Measurements from ENCODE around the gene IMMP2L. TPM values are rescaled to one million over a fixed set of nuclear protein-coding genes. Genes with fewer than 3 reads are reported as not detected.

IMMP2L gene
- total RNA-seq, 4 donors from 2014 or later: 19.0 to 37.2 (median 21.3) TPM

DNA sequence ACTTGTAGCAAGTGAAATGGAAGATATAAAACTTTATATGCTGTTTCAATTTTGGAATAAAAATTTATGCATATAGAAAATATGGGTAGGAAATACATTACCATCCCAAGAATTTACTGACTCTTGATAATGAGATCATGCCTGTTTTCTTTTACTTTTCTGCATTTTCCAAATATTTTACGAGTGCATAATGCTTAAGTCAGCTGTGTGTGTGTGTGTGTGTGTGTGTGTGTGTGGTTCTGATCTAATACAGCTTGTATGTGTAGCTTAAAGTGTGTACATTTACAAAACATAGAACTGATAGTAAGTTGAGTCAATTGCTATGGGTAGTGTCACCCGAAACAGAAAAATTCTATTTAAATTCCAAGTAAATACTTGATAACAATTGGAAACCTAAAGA is 787.2 kb downstream of the IMMP2L start:
- TF ChIP-seq CTCF (IDR thresholded peaks at IDR 0.05; ENCODE audit: low read depth): no peak

DNA sequence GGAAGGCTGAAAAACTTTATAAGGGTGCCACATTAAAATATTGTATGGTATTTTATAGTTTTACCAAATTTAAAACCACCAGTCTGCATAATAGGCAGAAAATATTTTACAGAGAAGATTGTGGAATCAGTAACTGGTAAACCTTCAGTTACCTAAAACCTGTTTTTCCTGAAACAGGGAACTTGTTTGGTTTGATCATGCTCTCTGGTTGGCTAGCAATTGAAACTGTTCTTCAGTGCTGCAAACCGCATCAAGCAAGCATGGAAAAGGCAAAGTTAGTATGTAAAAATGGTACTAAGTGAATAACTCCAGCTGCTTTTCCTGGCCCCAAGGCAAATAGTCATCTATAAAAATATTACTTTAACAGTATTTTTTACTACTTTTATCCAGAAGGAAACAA is 788.2 kb downstream of the IMMP2L start:
- no peak for TF ChIP-seq CTCF (IDR thresholded peaks at IDR 0.05; ENCODE audit: low read depth)

DNA sequence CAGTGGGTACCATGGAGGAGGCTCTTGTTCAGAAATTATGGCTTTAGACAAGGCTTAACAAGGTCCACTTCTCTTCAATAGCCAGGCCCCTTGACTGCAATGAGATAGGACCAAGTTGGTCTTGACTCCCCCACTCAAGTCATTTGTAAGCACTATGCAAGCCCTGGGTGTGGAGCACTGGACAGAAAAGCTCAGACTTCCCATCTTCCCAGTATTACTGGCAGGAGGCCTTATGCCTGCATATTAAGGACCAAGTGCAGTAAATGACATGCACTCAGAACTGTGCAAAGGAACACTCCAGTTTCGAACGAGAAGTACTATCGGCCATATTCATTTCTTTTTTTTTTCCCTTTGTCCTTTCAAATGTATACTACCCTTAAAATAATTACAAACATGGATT is 789.7 kb downstream of the IMMP2L start:
- TF ChIP-seq CTCF (IDR thresholded peaks at IDR 0.05; ENCODE audit: low read depth): no peak

DNA sequence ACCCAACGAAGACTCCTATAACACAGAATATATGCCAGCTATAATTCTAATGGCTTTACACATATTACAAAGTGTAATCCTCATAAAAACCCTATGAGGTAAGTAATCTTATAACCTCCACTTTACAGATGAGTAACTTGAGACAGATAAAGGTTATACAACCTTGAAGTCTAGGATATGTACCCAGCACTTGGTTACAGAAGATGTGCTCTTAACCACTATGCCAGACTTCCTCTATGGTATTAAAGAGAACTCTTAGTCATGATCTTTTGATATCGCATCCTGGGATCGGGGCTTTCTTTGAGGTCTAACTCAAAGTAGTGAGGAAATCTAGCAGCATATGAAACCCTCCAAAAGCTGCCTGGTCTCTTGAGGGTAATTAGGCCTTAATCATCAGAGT is 790.6 kb downstream of the IMMP2L start:
- no peak for TF ChIP-seq CTCF (IDR thresholded peaks at IDR 0.05; ENCODE audit: low read depth)

GRCh38 chr7:110767550-110768110 is 794.7 kb downstream of the IMMP2L start:
- no peak for TF ChIP-seq CTCF (IDR thresholded peaks at IDR 0.05; ENCODE audit: low read depth)

DNA sequence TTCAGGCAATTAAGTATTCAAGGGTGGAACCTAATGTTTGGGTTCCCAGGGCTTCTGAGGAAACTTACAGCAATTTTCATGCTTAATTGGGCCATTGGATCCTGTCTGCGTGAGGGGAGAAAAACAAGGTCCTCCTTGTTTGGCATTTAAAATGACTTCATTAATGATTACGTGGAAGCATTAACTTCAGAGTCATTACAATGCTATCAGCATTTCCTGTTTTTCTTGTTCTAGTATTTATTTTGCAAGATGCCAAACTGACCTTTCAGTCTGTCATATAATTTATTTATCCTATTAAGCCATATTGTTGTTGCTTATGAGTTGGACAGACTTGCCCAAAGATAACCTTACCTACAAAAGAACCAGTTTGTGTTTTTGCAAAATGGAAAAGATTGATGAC is 795.4 kb downstream of the IMMP2L start:
- TF ChIP-seq CTCF (IDR thresholded peaks at IDR 0.05; ENCODE audit: low read depth): no peak

- TF ChIP-seq CTCF (IDR thresholded peaks at IDR 0.05; ENCODE audit: low read depth): no peak
These were observed 797.4 kb downstream of the IMMP2L start for GRCh38 chr7:110764852-110765251.

Data from subcutaneous adipose tissue (tissue), 4 donors.